Smooth muscle cell (in vitro differentiated cells): Measurements from ENCODE around the gene ZFR2. TPM values are rescaled to one million over a fixed set of nuclear protein-coding genes. Genes with fewer than 3 reads are reported as not detected.

Source experiments
- DNase-seq: peaks from one replicate; lab custom pipeline; 2025; ENCODE audit not compliant: unreplicated experiment; lab: John Stamatoyannopoulos, UW
- H2AFZ ChIP-seq: fragments of 200-600 bp; sonication (generic); 2 replicates; pipeline ENCODE4 v1.6.0; 2016; ENCODE audit warnings: antibody characterized with exemption, low read depth, mild to moderate bottlenecking
- H3F3A ChIP-seq: fragments of 200-600 bp; sonication (generic); 2 replicates; pipeline ENCODE4 v1.6.0; 2017; ENCODE audit warnings: antibody characterized with exemption, low read depth
- H3K27ac ChIP-seq: fragments of 200-600 bp; sonication (generic); 2 replicates; pipeline ENCODE4 v1.5.1; 2016; ENCODE audit warnings: low read depth, mild to moderate bottlenecking
- H3K27me3 ChIP-seq: fragments of 200-600 bp; sonication (generic); 2 replicates; pipeline ENCODE4 v1.6.1; 2016; ENCODE audit warnings: low read depth, mild to moderate bottlenecking
- H3K36me3 ChIP-seq: fragments of 200-600 bp; sonication (generic); 2 replicates; pipeline ENCODE4 v1.5.1; 2016; ENCODE audit warnings: low read depth
- H3K4me1 ChIP-seq: fragments of 200-600 bp; sonication (generic); 2 replicates; pipeline ENCODE4 v1.5.1; 2016; ENCODE audit warnings: low read depth
- H3K4me2 ChIP-seq: fragments of 200-600 bp; sonication (generic); 2 replicates; pipeline ENCODE4 v1.6.0; 2016; ENCODE audit warnings: mild to moderate bottlenecking
- H3K4me3 ChIP-seq: fragments of 200-600 bp; sonication (generic); 2 replicates; pipeline ENCODE4 v1.5.1; 2016; ENCODE audit warnings: mild to moderate bottlenecking
- H3K79me2 ChIP-seq: fragments of 200-600 bp; sonication (generic); 2 replicates; pipeline ENCODE4 v1.6.0; 2016; ENCODE audit warnings: low read depth, mild to moderate bottlenecking
- H3K9ac ChIP-seq: fragments of 200-600 bp; sonication (generic); 2 replicates; pipeline ENCODE4 v1.6.0; 2016; ENCODE audit warnings: low read depth
- H3K9me3 ChIP-seq: fragments of 200-600 bp; sonication (generic); replicated peaks from 2 replicates; pipeline ENCODE4 v1.5.1; 2016; ENCODE audit warnings: low read depth
- H4K20me1 ChIP-seq: fragments of 200-600 bp; sonication (generic); 2 replicates; pipeline ENCODE4 v1.6.0; 2016; ENCODE audit warnings: low read depth
- WGBS: methylation state at CpG from one replicate; pipeline ENCODE4 v1.1.7; 2016; ENCODE audit warnings: low lambda C conversion rate; 5-methylcytosine and 5-hydroxymethylcytosine counted together
- polyA plus RNA-seq: library from polyadenylated mRNA; unstranded; fragments of >200 nt; fragmentation: Nextera tagmentation; extraction: Ambion mirVana; gene quantifications from 2 replicates; pipeline ENCODE4 v1.2.1, GENCODE V29; 2016
- total RNA-seq: library from RNA; depleted of rRNA; stranded (reverse); fragments of >200 nt; gene quantifications from 2 replicates; pipeline ENCODE4 v1.2.3, GENCODE V29; 2014
- TF ChIP-seq, protein P1 (sequence below): fragments of 200-600 bp; sonication (generic); IDR thresholded peaks from 2 replicates; pipeline ENCODE4 v1.5.1; 2017; ENCODE audit warnings: borderline replicate concordance, mild to moderate bottlenecking, antibody characterized with exemption; ENCODE audit not compliant: insufficient read depth, poor library complexity, severe bottlenecking

The ZFR2 gene
- total and polyA plus RNA-seq, 2 experiments from 2014 or later: 0.54 to 1.8 TPM

DNA sequence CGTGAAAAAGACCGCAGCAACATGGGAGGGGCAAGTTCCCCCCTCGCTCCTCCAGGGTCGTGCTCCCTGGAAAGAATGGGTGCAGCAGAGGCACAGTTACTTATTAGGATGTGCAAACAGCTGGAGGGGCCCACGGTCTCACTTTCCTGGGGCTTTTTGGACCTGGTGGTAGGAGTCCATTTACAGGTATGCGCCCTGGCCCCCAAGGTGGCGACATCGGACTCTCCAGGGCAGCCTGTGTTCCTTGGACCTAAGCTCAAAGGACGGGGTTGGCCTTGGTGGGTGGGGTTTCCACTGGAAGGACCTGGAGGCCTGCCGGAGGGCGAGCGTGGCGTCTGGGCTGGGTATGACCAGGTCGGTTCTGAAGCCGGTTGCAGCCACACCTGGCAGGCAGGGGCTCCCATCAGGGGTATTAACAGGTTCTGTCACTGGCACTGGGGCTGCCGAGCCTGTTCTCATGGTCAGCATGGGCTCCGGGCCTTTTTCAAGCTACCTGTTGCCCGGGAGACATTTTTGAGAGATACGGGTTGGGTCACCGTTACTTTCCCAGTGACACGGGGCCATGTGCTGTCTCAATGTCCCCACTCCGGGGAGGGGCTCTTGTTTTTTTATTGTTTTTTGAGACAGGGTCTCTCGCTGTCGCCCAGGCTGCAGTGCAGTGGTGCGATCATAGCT is 5.9 kb downstream of the ZFR2 start:
- no peak for DNase-seq
- Histone ChIP-seq H3K4me3 (no peak overlapping the region), H2AFZ (no peak overlapping the region), H3K79me2 (no peaks in the 10 kb centered on the region), H3F3A (no peaks in the 10 kb centered on the region), H4K20me1 (no peaks in the 10 kb centered on the region), H3K4me1 (no peaks in the 10 kb centered on the region), H3K36me3 (no peaks in the 10 kb centered on the region), H3K27ac (no peak overlapping the region), H3K27me3 (peaks cover 16% of the 10 kb centered on the region), H3K4me2 (no peak overlapping the region), H3K9me3 (no peaks in the 10 kb centered on the region), H3K9ac (no peak overlapping the region)
- 87% methylated on average over 25 of the region's 25 CpGs for WGBS
- TF ChIP-seq, protein P1, sequence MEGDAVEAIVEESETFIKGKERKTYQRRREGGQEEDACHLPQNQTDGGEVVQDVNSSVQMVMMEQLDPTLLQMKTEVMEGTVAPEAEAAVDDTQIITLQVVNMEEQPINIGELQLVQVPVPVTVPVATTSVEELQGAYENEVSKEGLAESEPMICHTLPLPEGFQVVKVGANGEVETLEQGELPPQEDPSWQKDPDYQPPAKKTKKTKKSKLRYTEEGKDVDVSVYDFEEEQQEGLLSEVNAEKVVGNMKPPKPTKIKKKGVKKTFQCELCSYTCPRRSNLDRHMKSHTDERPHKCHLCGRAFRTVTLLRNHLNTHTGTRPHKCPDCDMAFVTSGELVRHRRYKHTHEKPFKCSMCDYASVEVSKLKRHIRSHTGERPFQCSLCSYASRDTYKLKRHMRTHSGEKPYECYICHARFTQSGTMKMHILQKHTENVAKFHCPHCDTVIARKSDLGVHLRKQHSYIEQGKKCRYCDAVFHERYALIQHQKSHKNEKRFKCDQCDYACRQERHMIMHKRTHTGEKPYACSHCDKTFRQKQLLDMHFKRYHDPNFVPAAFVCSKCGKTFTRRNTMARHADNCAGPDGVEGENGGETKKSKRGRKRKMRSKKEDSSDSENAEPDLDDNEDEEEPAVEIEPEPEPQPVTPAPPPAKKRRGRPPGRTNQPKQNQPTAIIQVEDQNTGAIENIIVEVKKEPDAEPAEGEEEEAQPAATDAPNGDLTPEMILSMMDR: no peak

DNA sequence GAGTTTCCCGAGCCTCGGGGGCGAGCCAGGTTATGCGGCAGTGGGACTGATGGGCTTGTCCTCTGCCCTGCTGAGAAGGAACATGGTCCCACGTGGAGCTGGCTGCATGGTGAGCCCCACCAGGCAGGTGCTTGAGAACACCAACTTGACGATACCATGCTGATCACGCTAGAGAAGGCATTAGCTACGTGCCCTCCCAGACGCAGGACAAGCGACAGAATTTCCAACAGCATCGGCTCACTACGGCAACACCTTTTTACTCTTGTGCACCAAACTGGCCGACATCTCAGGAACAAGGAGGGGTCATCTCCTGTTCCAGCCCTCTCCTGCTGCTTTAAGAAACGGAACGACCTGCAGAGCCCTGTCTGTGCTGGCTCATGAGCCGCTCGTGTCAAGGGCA is 8.3 kb downstream of the ZFR2 start:
- no peaks in the 10 kb centered on the region for H3F3A ChIP-seq
- H3K4me1 ChIP-seq: no peaks in the 10 kb centered on the region
- H3K9me3 ChIP-seq: no peaks in the 10 kb centered on the region
- WGBS: 94% methylated on average over 17 of the region's 17 CpGs
- no peak for DNase-seq
- H3K27ac ChIP-seq: no peak overlapping the region
- no peaks in the 10 kb centered on the region for H4K20me1 ChIP-seq
- no peak overlapping the region for H3K4me2 ChIP-seq
- TF ChIP-seq, protein P1: no peak
- H3K36me3 ChIP-seq: no peaks in the 10 kb centered on the region
- no peak overlapping the region for H3K4me3 ChIP-seq
- H2AFZ ChIP-seq: no peak overlapping the region
- H3K79me2 ChIP-seq: no peaks in the 10 kb centered on the region
- no peak overlapping the region for H3K9ac ChIP-seq
- no peaks in the 10 kb centered on the region for H3K27me3 ChIP-seq

DNA sequence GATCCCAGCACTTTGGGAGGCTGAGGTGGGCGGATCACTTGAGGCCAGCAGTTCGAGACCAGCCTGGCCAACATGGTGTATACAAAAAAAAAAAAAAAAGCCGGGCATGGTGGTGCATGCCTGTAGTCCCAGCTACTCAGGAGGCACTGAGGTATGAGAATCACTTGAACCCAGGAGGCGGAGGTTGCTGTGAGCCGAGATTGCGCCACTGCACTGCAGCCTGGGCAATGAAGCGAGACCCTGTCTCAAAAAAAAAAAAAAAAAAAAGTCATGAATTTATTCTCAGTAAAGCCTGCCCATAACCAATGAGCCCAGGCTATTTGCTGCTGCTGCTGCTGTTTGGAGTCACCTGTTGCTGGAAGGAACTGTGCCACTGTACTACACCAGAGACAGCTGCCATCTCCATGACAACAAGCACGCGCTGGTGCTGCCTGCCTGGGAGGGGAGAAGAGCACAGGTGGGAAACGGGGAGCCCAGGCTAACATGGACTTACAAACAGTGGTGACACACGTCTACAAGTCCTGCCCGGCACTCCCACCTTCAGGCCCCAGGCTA is 11.3 kb downstream of the ZFR2 start:
- no peaks in the 10 kb centered on the region for H3K79me2 ChIP-seq
- H3K9me3 ChIP-seq: no peaks in the 10 kb centered on the region
- WGBS: 96% methylated on average over 11 of the region's 12 CpGs
- H3F3A ChIP-seq: no peaks in the 10 kb centered on the region
- no peak overlapping the region for H3K4me3 ChIP-seq
- DNase-seq: no peak
- no peaks in the 10 kb centered on the region for H3K4me1 ChIP-seq
- no peak overlapping the region for H2AFZ ChIP-seq
- H3K27me3 ChIP-seq: no peaks in the 10 kb centered on the region
- no peak overlapping the region for H3K4me2 ChIP-seq
- no peak overlapping the region for H3K9ac ChIP-seq
- H3K27ac ChIP-seq: no peak overlapping the region
- H4K20me1 ChIP-seq: no peaks in the 10 kb centered on the region
- TF ChIP-seq, protein P1: no peak
- H3K36me3 ChIP-seq: no peaks in the 10 kb centered on the region

DNA sequence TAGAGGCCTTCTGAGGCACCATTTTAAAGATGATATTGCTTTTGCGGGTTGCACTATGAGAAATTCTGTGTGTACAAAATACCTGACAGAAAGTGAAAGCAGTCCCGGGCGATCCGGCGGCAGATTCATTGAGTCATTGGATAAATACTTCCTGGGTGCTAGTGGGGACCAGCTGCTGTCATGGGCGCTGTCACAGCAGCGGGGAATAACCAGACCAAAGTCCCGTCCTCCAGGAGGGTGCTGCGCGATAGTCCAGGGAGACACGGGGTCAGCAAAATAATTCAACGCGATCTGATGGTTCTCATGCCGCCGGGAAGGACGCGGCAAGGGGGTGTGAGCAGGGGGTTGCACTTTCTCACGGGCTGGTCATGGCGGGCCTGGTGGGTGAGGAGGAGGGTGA is 13.5 kb downstream of the ZFR2 start:
- Histone ChIP-seq H3K79me2 (no peaks in the 10 kb centered on the region), H3K4me2 (no peak overlapping the region), H3K4me3 (no peak overlapping the region), H3K4me1 (no peaks in the 10 kb centered on the region), H4K20me1 (no peaks in the 10 kb centered on the region), H3K9ac (no peak overlapping the region), H3K36me3 (no peaks in the 10 kb centered on the region), H3K27ac (no peak overlapping the region), H3K9me3 (no peaks in the 10 kb centered on the region), H3F3A (no peaks in the 10 kb centered on the region), H3K27me3 (no peaks in the 10 kb centered on the region), H2AFZ (no peak overlapping the region)
- TF ChIP-seq, protein P1: no peak
- 95% methylated on average over 19 of the region's 19 CpGs for whole genome bisulfite sequencing
- DNase-seq: no peak
